Thyroid gland (tissue), 4 donors: ENCODE data around the gene HLA-DRB5. TPM values are rescaled to one million over a fixed set of nuclear protein-coding genes. Genes with fewer than 3 reads are reported as not detected.
A peak's percentile ranks its signal among the peaks of the same experiment; 100 is the strongest.
"Not testable (repeated sequence)": the region's sequence is repeated elsewhere in the genome, so short reads cannot be mapped to it uniquely, and the experiment has no call there.

Experiments used
- DNase-seq, 2 donors: peaks; one replicate each; pipeline ENCODE4 v3.0.0-alpha.2; 2019
- H3K27ac ChIP-seq, 3 donors: fragments of 200-600 bp; sonication (generic); 1 replicate in 2 of 3; 2 replicates in 1 of 3; pipeline ENCODE4 v1.5.1; 2016 to 2019; ENCODE audit warnings: mild to moderate bottlenecking in 1 of 3, moderate library complexity in 1 of 3
- H3K27me3 ChIP-seq: fragments of 200-600 bp; sonication (generic); one replicate; pipeline ENCODE4 v1.5.1; 2019
- H3K36me3 ChIP-seq, 2 donors: fragments of 200-600 bp; sonication (generic); one replicate each; pipeline ENCODE4 v1.5.1; 2016 to 2019
- H3K4me1 ChIP-seq, 2 donors: fragments of 200-600 bp; sonication (generic); one replicate each; pipeline ENCODE4 v1.5.1; 2017 to 2019
- H3K4me3 ChIP-seq, 3 donors: fragments of 200-600 bp; sonication (generic); replicated peaks in 1 of 3; 1 replicate in 2 of 3; 2 replicates in 1 of 3; pipeline ENCODE4 v1.5.1; 2016; ENCODE audit warnings: mild to moderate bottlenecking in 1 of 3
- H3K9me3 ChIP-seq: fragments of 200-600 bp; sonication (generic); one replicate; pipeline ENCODE4 v1.5.1; 2017
- POLR2A ChIP-seq, 2 donors: fragments of 450-650 bp; IDR thresholded peaks; one replicate each; pipeline ENCODE4 v1.6.1; 2017; ENCODE audit warnings: antibody characterized with exemption in 2 of 2, mild to moderate bottlenecking in 2 of 2, moderate library complexity in 1 of 2
- WGBS, 2 donors: methylation state at CpG; one replicate each; pipeline ENCODE4 v1.1.5; 2017; 5-methylcytosine and 5-hydroxymethylcytosine counted together
- intact Hi-C: fragments of 100-400 bp; cut with DNase I; formaldehyde crosslinking; loops from one replicate; pipeline ENCODE4 v1.15.1; 2023
- total RNA-seq, 4 donors: library from RNA; depleted of rRNA; stranded (reverse); fragments of >200 nt; gene quantifications; one replicate each; pipeline ENCODE4 v1.2.3, GENCODE V29; 2016
- TF ChIP-seq, protein P1 (sequence below), 6 experiments: fragments of 200-600 bp in 3 of 6; fragments of 450-650 bp in 3 of 6; sonication (generic) in 3 of 6; IDR thresholded peaks; one replicate each; pipeline ENCODE4 v1.5.1; 2016 to 2019; ENCODE audit warnings: antibody characterized with exemption in 6 of 6, mild to moderate bottlenecking in 2 of 6, inconsistent platforms in 1 of 6, moderate library complexity in 1 of 6

HLA-DRB5 gene
- 10 to 100 TPM in 1 of 4 donors, 1 to 10 TPM in 1, not detected in 2; 1.6 to 25.6 TPM for total RNA-seq

DNA sequence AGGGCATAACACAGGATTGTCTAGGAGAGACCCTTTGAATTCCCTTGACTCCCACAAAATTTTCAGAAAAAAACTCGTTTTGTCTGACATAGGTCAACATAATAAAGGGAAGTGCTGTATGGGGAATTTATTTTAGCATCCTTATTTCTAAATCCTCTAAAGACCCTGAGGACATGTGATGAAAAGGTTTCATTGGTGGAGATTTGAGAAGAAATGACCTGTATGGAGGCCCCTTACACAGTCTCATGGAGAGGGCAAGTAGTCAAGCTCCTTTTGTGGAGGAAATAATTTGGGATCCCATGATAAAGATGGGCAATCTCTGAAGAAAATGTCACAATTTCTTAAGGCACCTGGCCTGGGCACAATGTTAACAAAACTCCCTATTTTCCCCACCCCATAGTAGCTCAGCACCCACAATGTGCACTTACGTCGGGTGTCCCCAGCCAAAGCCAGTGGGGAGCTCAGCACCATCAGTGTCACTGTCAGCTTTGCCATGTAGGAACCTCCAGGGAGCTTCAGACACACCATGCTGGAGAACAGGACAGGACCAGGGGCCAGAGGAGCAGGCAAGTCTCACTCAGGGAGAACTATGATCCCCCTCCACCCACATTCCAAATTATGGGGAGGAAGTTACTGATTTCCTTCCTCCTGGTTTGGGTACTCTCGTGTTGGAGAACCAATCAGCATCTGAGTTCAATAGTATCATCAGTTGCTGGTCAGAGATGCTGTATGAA, at the start of gene HLA-DRB5:
HLA-DRB5 (minus strand) TSS at position 591 of the 734 bp plus-strand sequence; CDS start at position 528, 63 bp downstream.
- H3K4me3 ChIP-seq, result no peak within 1 kb of the TSS
- intact Hi-C loops, result loop anchor here (10.0 kb wide), 1 partner anchor 55 kb away; the partner anchor contains the start of gene HLA-DRB1
- peak; percentile 2 for DNase-seq
- TF ChIP-seq, protein P1, sequence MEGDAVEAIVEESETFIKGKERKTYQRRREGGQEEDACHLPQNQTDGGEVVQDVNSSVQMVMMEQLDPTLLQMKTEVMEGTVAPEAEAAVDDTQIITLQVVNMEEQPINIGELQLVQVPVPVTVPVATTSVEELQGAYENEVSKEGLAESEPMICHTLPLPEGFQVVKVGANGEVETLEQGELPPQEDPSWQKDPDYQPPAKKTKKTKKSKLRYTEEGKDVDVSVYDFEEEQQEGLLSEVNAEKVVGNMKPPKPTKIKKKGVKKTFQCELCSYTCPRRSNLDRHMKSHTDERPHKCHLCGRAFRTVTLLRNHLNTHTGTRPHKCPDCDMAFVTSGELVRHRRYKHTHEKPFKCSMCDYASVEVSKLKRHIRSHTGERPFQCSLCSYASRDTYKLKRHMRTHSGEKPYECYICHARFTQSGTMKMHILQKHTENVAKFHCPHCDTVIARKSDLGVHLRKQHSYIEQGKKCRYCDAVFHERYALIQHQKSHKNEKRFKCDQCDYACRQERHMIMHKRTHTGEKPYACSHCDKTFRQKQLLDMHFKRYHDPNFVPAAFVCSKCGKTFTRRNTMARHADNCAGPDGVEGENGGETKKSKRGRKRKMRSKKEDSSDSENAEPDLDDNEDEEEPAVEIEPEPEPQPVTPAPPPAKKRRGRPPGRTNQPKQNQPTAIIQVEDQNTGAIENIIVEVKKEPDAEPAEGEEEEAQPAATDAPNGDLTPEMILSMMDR (IDR thresholded peaks at IDR 0.05), result no peak
- no peak for TF ChIP-seq POLR2A (IDR thresholded peaks at IDR 0.05)
- H3K27ac ChIP-seq, result no peak within 1 kb of the TSS
- H3K9me3 ChIP-seq, result no peaks in the 10 kb centered on the region
- WGBS, 2 donors, result 0 to 19% methylated on average over 1 to 3 of the region's 4 CpGs
- no peaks in the 10 kb centered on the region for H3K27me3 ChIP-seq
- no peaks in the 10 kb centered on the region for H3K4me1 ChIP-seq
- no peaks in the 10 kb centered on the region for H3K36me3 ChIP-seq

DNA sequence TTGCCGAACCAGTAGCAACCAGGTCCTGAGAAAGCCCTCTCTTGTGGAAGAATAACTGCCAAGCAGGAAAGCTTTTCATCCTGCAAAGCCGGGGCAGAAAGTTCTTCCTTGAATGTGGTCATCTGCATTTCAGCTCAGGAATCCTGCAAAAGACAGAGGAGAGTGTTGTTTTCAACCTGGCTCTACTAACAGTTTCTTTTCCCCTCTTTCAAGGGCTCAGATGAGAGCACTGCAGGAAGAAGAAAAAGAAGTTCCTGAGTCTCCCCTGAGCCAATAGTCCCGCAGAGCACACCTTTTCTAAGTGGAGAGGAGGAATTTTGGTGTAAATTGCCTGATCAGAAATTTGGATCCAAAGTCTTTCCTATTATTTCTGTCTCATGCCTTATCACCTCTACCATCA, 48.9 kb upstream of the HLA-DRB5 start:
- intact Hi-C loops, result no loop called here
- H3K9me3 ChIP-seq, result no peaks in the 10 kb centered on the region
- no peak overlapping the region for H3K27ac ChIP-seq
- TF ChIP-seq, protein P1 (IDR thresholded peaks at IDR 0.05), result no peak
- TF ChIP-seq POLR2A (IDR thresholded peaks at IDR 0.05), result no peak
- H3K36me3 ChIP-seq, result no peaks in the 10 kb centered on the region
- WGBS, 2 donors, result 0% methylated on average over 3 of the region's 3 CpGs
- H3K4me3 ChIP-seq, result no peak overlapping the region
- DNase-seq, result no peak
- no peaks in the 10 kb centered on the region for H3K27me3 ChIP-seq
- no peaks in the 10 kb centered on the region for H3K4me1 ChIP-seq

DNA sequence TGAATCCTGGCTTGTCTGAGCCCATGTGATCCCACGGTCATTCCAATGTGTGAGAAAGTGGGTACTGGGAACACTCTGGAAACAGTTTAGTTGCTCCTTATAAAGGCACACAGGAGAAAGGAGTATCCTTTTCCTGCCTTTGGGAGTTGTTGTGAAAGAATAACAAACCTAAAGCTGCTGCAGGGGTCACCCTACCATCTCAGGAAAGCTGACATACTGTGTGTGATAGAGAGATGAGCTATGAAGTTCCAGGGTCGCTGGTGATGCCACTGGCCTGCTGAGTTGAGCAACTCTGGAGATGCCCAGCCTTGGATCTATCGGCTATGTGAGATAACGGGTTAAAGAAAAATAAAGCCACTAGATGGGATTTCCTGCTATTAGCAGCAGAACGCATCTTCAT, 47.4 kb upstream of the HLA-DRB5 start:
- intact Hi-C loops, H3K36me3 ChIP-seq, H3K4me1 ChIP-seq, H3K4me3 ChIP-seq, H3K27me3 ChIP-seq, H3K27ac ChIP-seq, H3K9me3 ChIP-seq, DNase-seq: not testable (repeated sequence)
- 19 to 22% methylated on average over 5 of the region's 5 CpGs for WGBS, 2 donors

DNA sequence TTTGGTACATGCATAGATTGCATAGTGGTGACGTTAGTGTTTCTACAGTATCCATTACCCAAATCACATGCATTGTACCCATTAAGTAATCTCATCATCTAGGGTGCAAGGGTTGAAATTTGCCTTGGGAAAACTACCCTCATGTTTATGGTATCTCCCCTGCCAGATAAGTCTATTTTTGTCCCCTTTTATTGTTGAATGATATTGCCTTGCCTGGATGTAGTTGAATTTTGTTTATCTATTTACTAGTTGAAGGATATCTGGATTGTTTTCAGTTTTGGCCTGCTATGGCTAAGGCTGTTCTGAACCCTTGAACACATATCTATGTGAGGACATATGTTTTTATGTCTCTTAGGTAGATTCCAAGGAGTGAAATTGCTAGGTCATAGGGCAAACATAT, 46.2 kb upstream of the HLA-DRB5 start:
- intact Hi-C loops, result no loop called here
- H3K36me3 ChIP-seq, result no peaks in the 10 kb centered on the region
- 84 to 89% methylated on average over 1 of the region's 1 CpG for WGBS, 2 donors

DNA sequence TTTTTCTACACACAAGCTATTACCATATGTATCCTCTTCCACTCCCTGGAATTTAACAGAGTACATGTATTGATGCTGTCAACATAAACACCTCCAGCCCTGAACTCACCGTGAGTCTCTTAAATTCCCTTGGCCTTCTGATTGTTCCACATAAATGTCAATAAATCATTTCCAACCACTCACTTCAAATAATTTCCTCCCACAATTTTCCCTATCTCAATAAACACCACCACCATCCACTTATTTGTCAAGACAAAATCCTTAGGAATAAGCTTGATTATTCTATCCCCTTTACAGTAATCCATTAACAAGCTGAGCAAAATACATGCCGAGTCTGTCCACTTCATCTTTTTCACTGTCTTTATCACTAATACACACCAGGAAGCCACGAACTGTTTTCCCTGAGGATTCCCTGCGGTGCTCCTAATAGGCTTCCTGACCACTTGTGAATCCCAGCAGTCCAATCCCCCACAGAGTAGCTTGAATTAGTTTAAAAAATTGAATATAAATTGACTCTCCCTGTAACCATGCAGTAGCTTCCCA, 40.3 kb upstream of the HLA-DRB5 start:
- no peak for DNase-seq
- intact Hi-C loops, result no loop called here
- H3K4me3 ChIP-seq, result no peak overlapping the region
- H3K27me3 ChIP-seq, result no peaks in the 10 kb centered on the region
- H3K4me1 ChIP-seq, result no peaks in the 10 kb centered on the region
- H3K36me3 ChIP-seq, result no peaks in the 10 kb centered on the region
- H3K9me3 ChIP-seq, result no peaks in the 10 kb centered on the region
- WGBS, 2 donors, result 27 to 40% methylated on average over 3 of the region's 4 CpGs
- no peak for TF ChIP-seq POLR2A (IDR thresholded peaks at IDR 0.05)
- TF ChIP-seq, protein P1 (IDR thresholded peaks at IDR 0.05), result no peak
- H3K27ac ChIP-seq, result no peak overlapping the region

More for the DNA sequence above, 46.2 kb upstream of the HLA-DRB5 start:
- no peak overlapping the region for H3K27ac ChIP-seq
- no peak overlapping the region for H3K4me3 ChIP-seq
- TF ChIP-seq, protein P1 (IDR thresholded peaks at IDR 0.05), result no peak
- no peak for TF ChIP-seq POLR2A (IDR thresholded peaks at IDR 0.05)
- no peaks in the 10 kb centered on the region for H3K4me1 ChIP-seq
- no peaks in the 10 kb centered on the region for H3K9me3 ChIP-seq
- no peaks in the 10 kb centered on the region for H3K27me3 ChIP-seq
- DNase-seq, result no peak
